Effector CD4-positive, alpha-beta T cell (primary cell): Measurements from ENCODE around the gene RNU1-4.
"Not testable (repeated sequence)": the region's sequence is repeated elsewhere in the genome, so short reads cannot be mapped to it uniquely, and the experiment has no call there.

ENCODE experiments used
- DNase-seq: peaks from one replicate; pipeline ENCODE4 v3.0.0-alpha.2; 2020

Gene RNU1-4

GRCh38 chr1:16709659-16710087, 30.6 kb upstream of the RNU1-4 start:
- DNase-seq, result peak; percentile 64

- not testable (repeated sequence) for DNase-seq
Observed at GRCh38 chr1:16710618-16711017, 29.7 kb upstream of the RNU1-4 start.

GRCh38 chr1:16712131-16712530, 28.2 kb upstream of the RNU1-4 start:
- DNase-seq, result not testable (repeated sequence)

GRCh38 chr1:16712582-16712981, 27.7 kb upstream of the RNU1-4 start:
- DNase-seq, result not testable (repeated sequence)

GRCh38 chr1:16712984-16713383, 27.3 kb upstream of the RNU1-4 start:
- DNase-seq, result not testable (repeated sequence)

GRCh38 chr1:16713480-16713879, 26.8 kb upstream of the RNU1-4 start:
- not testable (repeated sequence) for DNase-seq

GRCh38 chr1:16716691-16717335, 23.5 kb upstream of the RNU1-4 start:
- DNase-seq, result no peak

- DNase-seq, result no peak
Observed at GRCh38 chr1:16717336-16718098, 22.8 kb upstream of the RNU1-4 start.

GRCh38 chr1:16718099-16718907, 22.0 kb upstream of the RNU1-4 start:
- not testable (repeated sequence) for DNase-seq

GRCh38 chr1:16718908-16719533, 21.3 kb upstream of the RNU1-4 start:
- DNase-seq, result no peak

GRCh38 chr1:16719571-16720350, 20.6 kb upstream of the RNU1-4 start:
- DNase-seq, result no peak

- DNase-seq, result no peak
Observed at GRCh38 chr1:16720351-16721223, 19.7 kb upstream of the RNU1-4 start.

GRCh38 chr1:16721871-16722641, 18.3 kb upstream of the RNU1-4 start:
- DNase-seq, result no peak

GRCh38 chr1:16724718-16725438, 15.4 kb upstream of the RNU1-4 start:
- DNase-seq, result no peak

- DNase-seq, result not testable (repeated sequence)
Observed at GRCh38 chr1:16725439-16726245, 14.7 kb upstream of the RNU1-4 start.

GRCh38 chr1:16727190-16728111, 12.9 kb upstream of the RNU1-4 start:
- no peak for DNase-seq

- DNase-seq, result not testable (repeated sequence)
Observed at GRCh38 chr1:16728243-16728949, 11.9 kb upstream of the RNU1-4 start.
